GM06990 (cell line): ENCODE measurements around the gene YJU2.

Source experiments
- DNase-seq: peaks from one replicate; pipeline ENCODE4 v3.0.0-alpha.2; 2011; ENCODE audit not compliant: insufficient read length; ENCODE audit errors: extremely low read depth
- H3K27me3 ChIP-seq: replicated peaks from 2 replicates; pipeline ENCODE4 v1.6.0; 2011; ENCODE audit warnings: low read length; ENCODE audit not compliant: control insufficient read depth, insufficient read depth
- H3K36me3 ChIP-seq: 2 replicates; pipeline ENCODE4 v1.5.1; 2011; ENCODE audit warnings: low read length; ENCODE audit not compliant: control insufficient read depth, insufficient read depth
- H3K4me3 ChIP-seq: replicated peaks from 2 replicates; pipeline ENCODE4 v1.5.1; 2011; ENCODE audit warnings: low read depth, mild to moderate bottlenecking, control low read depth, low read length
- CTCF ChIP-seq: IDR thresholded peaks from 2 replicates; pipeline ENCODE4 v1.5.1; 2011; ENCODE audit warnings: low read length, control low read depth, mild to moderate bottlenecking, inconsistent platforms; ENCODE audit not compliant: insufficient read depth, poor library complexity, severe bottlenecking

The YJU2 gene

GRCh38 chr19:4316956-4317355 is 70.1 kb downstream of the YJU2 start:
- DNase-seq: no peak
- H3K27me3 ChIP-seq: no peaks in the 10 kb centered on the region
- no peaks in the 10 kb centered on the region for H3K36me3 ChIP-seq
- TF ChIP-seq CTCF: no peak
- H3K4me3 ChIP-seq: no peak overlapping the region

GRCh38 chr19:4318460-4318859 is 71.6 kb downstream of the YJU2 start:
- no peak for DNase-seq
- H3K4me3 ChIP-seq: no peak overlapping the region
- TF ChIP-seq CTCF: no peak
- no peaks in the 10 kb centered on the region for H3K36me3 ChIP-seq
- H3K27me3 ChIP-seq: no peaks in the 10 kb centered on the region
